Measurements from ENCODE around the gene RPL18A. TPM values are rescaled to one million over a fixed set of nuclear protein-coding genes. Genes with fewer than 3 reads are reported as not detected.

RPL18A gene
- total and polyA plus RNA-seq, 4 donors: 639 to 1,987 (median 1,843) TPM

DNA sequence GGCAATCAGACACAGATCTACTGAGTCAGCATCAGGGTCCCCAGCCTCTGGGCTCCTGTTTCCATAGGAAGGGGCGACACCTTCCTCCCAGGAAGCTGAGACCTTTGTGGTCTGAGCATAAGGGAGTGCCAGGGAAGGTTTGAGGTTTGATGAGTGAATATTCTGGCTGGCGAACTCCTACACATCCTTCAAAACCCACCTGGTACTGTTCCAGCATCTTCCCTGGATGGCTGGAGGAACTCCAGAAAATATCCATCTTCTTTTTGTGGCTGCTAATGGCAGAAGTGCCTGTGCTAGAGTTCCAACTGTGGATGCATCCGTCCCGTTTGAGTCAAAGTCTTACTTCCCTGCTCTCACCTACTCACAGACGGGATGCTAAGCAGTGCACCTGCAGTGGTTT is 47.6 kb upstream of the RPL18A start:
- H3K36me3 ChIP-seq (ENCODE audit: control insufficient read depth in 4 of 4, insufficient read depth in 4 of 4, low read length in 4 of 4): no peaks in the 10 kb centered on the region
- H3K27ac ChIP-seq (ENCODE audit: low read depth in 1 of 2, low read length in 1 of 2): no peak overlapping the region
- DNase-seq (no peak), ATAC-seq (ENCODE audit: insufficient read depth, low FRiP score) (no peak)
- H3K4me1 ChIP-seq (ENCODE audit: control insufficient read depth in 5 of 5, insufficient read depth in 5 of 5, low read length in 5 of 5): no peaks in the 10 kb centered on the region
- H3K4me3 ChIP-seq: no peak overlapping the region
- peaks cover 0 to 11% (median 0%) of the 10 kb centered on the region in 4 donors for H3K9me3 ChIP-seq (ENCODE audit: control insufficient read depth in 4 of 4, insufficient read depth in 3 of 4, low read length in 3 of 4)
- H3K9ac ChIP-seq (ENCODE audit: insufficient read depth in 1 of 2, low read length in 2 of 2): no peak overlapping the region
- peaks cover 0 to 5% (median 0%) of the 10 kb centered on the region in 3 donors for H3K27me3 ChIP-seq (ENCODE audit: control insufficient read depth in 3 of 3, insufficient read depth in 3 of 3, low read length in 2 of 3)
- 67 to 86% methylated on average over 5 of the region's 5 CpGs for WGBS, 2 donors
- no peak for TF ChIP-seq CTCF (IDR thresholded peaks at IDR 0.05; ENCODE audit: control extremely low read depth, extremely low read depth)

DNA sequence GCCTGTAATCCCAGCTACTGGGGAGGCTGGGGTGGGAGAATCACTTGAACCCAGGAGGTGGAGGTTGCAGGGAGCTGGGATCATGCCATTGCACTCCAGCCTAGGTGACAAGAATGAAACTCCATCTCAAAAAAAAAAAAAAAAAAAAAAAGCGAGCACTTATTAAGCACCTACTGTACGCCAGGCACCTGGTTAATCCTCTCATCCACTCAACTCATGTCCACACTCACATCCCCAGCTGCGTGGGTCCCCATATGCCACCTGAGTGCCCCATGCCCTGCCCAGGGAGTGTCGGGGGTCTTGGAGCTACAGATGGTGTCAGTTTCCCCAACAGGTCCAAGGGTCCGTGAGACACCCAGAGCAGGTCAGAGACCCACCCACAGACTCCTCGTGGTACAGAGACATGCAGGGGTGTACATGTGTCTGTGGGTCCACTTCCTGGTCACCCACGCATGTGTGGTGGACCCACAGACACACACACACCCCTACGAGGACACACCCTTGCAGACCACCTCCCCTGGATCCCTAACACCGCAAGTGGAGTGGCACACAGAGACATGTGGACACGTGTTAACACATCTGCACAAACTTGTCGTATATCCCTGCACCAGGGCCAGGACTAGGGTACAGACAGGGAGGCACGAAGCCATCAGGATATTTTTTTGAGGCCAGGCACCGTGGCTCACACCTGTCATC is 41.9 kb upstream of the RPL18A start:
- DNase-seq: no peak
- Histone ChIP-seq H3K4me1 (ENCODE audit: control insufficient read depth in 5 of 5, insufficient read depth in 5 of 5, low read length in 5 of 5) (no peaks in the 10 kb centered on the region), H3K9me3 (ENCODE audit: control insufficient read depth in 4 of 4, insufficient read depth in 3 of 4, low read length in 3 of 4) (peaks cover 0 to 5% (median 0%) of the 10 kb centered on the region in 4 donors), H3K4me3 (no peak overlapping the region), H3K36me3 (ENCODE audit: control insufficient read depth in 4 of 4, insufficient read depth in 4 of 4, low read length in 4 of 4) (no peaks in the 10 kb centered on the region), H3K27ac (ENCODE audit: low read depth in 1 of 2, low read length in 1 of 2) (no peak overlapping the region), H3K27me3 (ENCODE audit: control insufficient read depth in 3 of 3, insufficient read depth in 3 of 3, low read length in 2 of 3) (no peaks in the 10 kb centered on the region), H3K9ac (ENCODE audit: insufficient read depth in 1 of 2, low read length in 2 of 2) (no peak overlapping the region)
- no peak for TF ChIP-seq CTCF (IDR thresholded peaks at IDR 0.05; ENCODE audit: control extremely low read depth, extremely low read depth)
- ATAC-seq (ENCODE audit: insufficient read depth, low FRiP score): no peak
- 81 to 89% methylated on average over 12 to 13 of the region's 13 CpGs for WGBS, 2 donors

DNA sequence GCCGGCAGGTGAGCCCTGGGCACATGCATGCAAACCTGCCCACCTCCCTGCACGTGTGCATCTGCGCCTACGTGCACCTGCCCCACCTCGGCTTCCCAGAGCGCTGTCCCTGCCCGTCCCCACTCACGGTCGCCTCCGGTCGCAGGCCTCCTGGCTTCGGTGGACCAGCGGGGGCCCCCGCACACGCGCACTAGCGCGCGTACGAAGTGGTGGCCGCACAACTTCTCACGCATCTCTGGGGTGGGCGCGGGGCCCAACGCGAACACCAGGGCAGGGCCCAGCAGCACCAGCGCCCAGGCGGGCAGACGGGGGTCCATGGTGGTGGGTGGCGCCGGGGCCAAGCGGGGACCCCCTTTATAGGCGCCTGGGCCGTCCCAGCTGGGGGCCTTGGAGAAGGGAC is 38.5 kb upstream of the RPL18A start, which contains the start of gene INSL3:
TSS of gene INSL3 (minus strand) at position 330 of the 400 bp plus-strand sequence. CDS start at position 317, 13 bp downstream.
- Histone ChIP-seq H3K9ac (ENCODE audit: insufficient read depth in 1 of 2, low read length in 2 of 2) (no peak within 1 kb of the TSS), H3K27me3 (ENCODE audit: control insufficient read depth in 3 of 3, insufficient read depth in 3 of 3, low read length in 2 of 3) (no peaks in the 10 kb centered on the region), H3K27ac (ENCODE audit: low read depth in 1 of 2, low read length in 1 of 2) (no peak within 1 kb of the TSS), H3K4me1 (ENCODE audit: control insufficient read depth in 5 of 5, insufficient read depth in 5 of 5, low read length in 5 of 5) (no peaks in the 10 kb centered on the region), H3K36me3 (ENCODE audit: control insufficient read depth in 4 of 4, insufficient read depth in 4 of 4, low read length in 4 of 4) (no peaks in the 10 kb centered on the region), H3K9me3 (ENCODE audit: control insufficient read depth in 4 of 4, insufficient read depth in 3 of 4, low read length in 3 of 4) (peaks cover 0 to 2% (median 0%) of the 10 kb centered on the region in 4 donors), H3K4me3 (no peak within 1 kb of the TSS)
- DNase-seq (no peak), ATAC-seq (ENCODE audit: insufficient read depth, low FRiP score) (no peak)
- WGBS, 2 donors: 63 to 82% methylated on average over 34 of the region's 34 CpGs
- no peak for TF ChIP-seq CTCF (IDR thresholded peaks at IDR 0.05; ENCODE audit: control extremely low read depth, extremely low read depth)
